SK-N-MC (cell line): ENCODE results near the gene ADAMTS10.
A peak's percentile ranks its signal among the peaks of the same experiment; 100 is the strongest.
"Not testable (repeated sequence)": the region's sequence is repeated elsewhere in the genome, so short reads cannot be mapped to it uniquely, and the experiment has no call there.

ENCODE experiments used
- DNase-seq: peaks from one replicate; pipeline ENCODE4 v3.0.0-alpha.2; 2011; ENCODE audit warnings: low read depth, low spot score
- H3K27ac ChIP-seq: fragments of 200-600 bp; sonication (generic); 2 replicates; pipeline ENCODE4 v1.5.1; 2016; ENCODE audit warnings: mixed run types
- H3K36me3 ChIP-seq: fragments of 200-600 bp; sonication (generic); 2 replicates; pipeline ENCODE4 v1.6.1; 2017; ENCODE audit warnings: antibody characterized with exemption, low read length, mixed read lengths; ENCODE audit not compliant: insufficient read depth
- H3K4me3 ChIP-seq: fragments of 200-600 bp; sonication (generic); 2 replicates; pipeline ENCODE4 v1.5.1; 2016
- H3K9ac ChIP-seq: fragments of 200-600 bp; sonication (generic); 2 replicates; pipeline ENCODE4 v1.8.0; 2017; ENCODE audit warnings: mixed run types, mixed read lengths; ENCODE audit not compliant: insufficient read length
- H3K9me3 ChIP-seq: fragments of 200-600 bp; sonication (generic); 2 replicates; pipeline ENCODE4 v1.6.1; 2017; ENCODE audit warnings: low read depth, mild to moderate bottlenecking, antibody characterized with exemption, low read length, moderate library complexity, mixed read lengths
- EZH2 ChIP-seq: fragments of 200-600 bp; sonication (generic); IDR thresholded peaks from one replicate; pipeline ENCODE4 v1.6.1; 2017; ENCODE audit warnings: antibody characterized with exemption
- FOXP2 ChIP-seq: optimal IDR thresholded peaks from 2 replicates; pipeline ENCODE3; 2011; ENCODE audit warnings: mild to moderate bottlenecking, moderate library complexity; ENCODE audit not compliant: insufficient read depth; ENCODE audit errors: extremely low read length, control extremely low read depth
- POLR2AphosphoS5 ChIP-seq: IDR thresholded peaks from 2 replicates; pipeline ENCODE4 v1.6.1; 2012; ENCODE audit warnings: mild to moderate bottlenecking, low read depth, low read length, borderline replicate concordance

ADAMTS10 gene

DNA sequence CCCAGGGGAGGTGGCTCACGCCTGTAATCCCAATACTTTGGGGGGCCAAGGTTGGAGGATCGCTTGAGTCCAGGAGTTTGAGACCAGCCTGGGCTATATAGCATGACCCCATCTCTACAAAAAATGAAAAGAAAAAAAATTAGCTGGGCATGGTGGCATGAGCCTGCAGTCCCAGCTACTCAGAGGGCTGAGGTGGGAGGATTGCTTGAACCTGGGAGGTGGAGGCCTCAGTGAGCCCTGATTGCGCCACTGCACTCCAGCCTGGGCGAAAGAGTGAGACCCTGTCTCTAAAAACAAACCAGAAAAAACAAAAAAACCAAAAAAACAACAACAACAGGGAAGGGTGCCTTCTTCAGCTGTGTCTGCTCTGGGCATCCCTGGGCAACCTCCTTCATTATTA lies 32.8 kb downstream of the ADAMTS10 start:
- no peak overlapping the region for H3K27ac ChIP-seq
- no peak overlapping the region for H3K4me3 ChIP-seq
- no peaks in the 10 kb centered on the region for H3K36me3 ChIP-seq
- TF ChIP-seq EZH2 (no peak), FOXP2 (no peak), POLR2AphosphoS5 (no peak)
- no peak overlapping the region for H3K9ac ChIP-seq
- no peaks in the 10 kb centered on the region for H3K9me3 ChIP-seq
- no peak for DNase-seq

DNA sequence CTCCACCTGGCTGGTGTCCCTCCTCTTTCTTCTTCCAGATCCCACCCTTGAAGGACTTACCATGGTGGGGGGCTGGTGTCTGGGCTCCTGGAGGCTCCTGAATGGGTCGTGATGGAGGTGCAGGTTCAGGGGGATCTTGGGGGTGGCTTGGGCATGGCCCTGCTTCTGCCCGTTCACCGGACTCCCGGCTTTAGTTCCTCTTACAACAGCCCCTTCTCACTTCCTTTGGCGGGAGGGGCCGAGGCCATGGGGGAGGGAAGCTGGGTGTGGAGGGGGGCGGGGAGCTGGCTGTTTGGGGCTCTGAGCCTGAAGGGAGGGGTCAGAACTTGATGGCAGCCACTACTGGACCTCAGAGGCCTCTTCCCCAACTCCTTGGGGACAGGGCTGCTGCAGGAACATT lies 33.3 kb downstream of the ADAMTS10 start, which contains the start of gene MYO1F:
MYO1F (minus strand) TSS at position 196 of the 400 bp plus-strand sequence; CDS start at position 63, 133 bp downstream.
- Histone ChIP-seq H3K9me3 (no peaks in the 10 kb centered on the region), H3K4me3 (no peak within 1 kb of the TSS), H3K9ac (no peak within 1 kb of the TSS), H3K36me3 (no peaks in the 10 kb centered on the region), H3K27ac (0 out of 2 replicates have a peak within 1 kb of the TSS, but pooled peaks have one; percentile 5)
- DNase-seq: no peak
- TF ChIP-seq FOXP2: no peak
- TF ChIP-seq EZH2: no peak
- no peak for TF ChIP-seq POLR2AphosphoS5

DNA sequence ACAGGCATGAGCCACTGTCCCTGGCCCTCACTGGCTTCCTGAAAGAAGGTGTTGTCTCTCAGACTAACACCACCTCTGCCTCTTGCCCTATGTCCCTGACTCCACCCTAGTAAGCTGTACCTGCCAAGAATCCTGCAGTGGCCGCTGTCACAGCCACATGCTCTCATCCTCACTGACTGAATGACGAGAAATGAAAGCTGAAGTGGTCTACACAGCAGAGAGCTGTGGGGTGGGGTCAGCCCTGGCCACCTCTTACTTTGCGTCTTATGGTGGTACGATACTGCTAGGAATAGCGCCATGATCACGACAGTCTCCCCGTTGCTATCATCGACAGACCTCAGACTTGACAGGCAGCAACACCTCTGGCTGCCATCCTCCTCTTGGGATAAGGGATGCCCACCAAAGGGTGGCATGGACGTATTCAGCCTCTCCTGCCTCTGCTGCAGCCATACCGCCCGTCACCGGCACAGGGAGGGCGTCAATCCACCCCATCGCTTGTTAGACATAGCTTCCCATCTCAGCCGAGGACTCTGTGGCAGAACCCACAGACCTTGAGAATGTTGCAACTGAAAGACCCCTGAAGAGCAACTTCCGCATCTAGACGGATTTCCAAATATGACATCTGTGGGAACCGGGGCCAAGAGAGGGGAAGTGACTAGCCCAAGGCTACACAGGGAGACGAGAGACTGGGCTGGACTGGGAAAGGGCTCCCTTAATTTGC lies 34.1 kb downstream of the ADAMTS10 start:
- DNase-seq: no peak
- H3K9me3 ChIP-seq: no peaks in the 10 kb centered on the region
- H3K27ac ChIP-seq: 0 out of 2 replicates have a peak overlapping the region, but pooled peaks have one; percentile 5
- H3K9ac ChIP-seq: no peak overlapping the region
- H3K36me3 ChIP-seq: no peaks in the 10 kb centered on the region
- TF ChIP-seq EZH2 (no peak), POLR2AphosphoS5 (no peak), FOXP2 (no peak)
- H3K4me3 ChIP-seq: no peak overlapping the region

DNA sequence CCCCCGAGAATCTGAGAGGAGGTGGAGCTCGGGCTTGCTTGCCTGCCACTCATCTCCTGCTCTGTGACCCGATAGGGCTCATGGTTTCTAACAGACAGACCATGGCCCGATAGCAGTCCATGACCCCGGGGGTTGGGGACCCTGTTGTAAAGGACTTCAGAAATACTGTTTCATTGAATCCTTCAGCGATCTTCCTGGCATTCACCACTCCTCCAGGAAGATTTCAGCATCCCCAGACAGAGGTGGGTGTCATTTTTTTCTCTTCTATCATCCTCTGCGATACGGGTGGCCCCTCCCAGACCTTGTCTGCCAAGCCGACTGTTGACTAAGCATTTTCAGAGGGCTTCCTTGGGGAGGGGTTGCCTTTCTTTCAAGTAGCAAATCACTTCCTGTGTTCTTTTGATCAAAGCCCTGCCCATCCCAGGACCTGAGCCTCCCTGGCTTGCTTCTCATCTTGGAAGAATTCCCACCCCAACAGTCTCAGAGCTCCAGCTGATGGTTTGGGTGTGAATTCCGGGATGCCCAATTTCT lies 35.0 kb downstream of the ADAMTS10 start:
- H3K36me3 ChIP-seq: no peaks in the 10 kb centered on the region
- H3K27ac ChIP-seq: no peak overlapping the region
- no peak for DNase-seq
- TF ChIP-seq POLR2AphosphoS5 (no peak), EZH2 (no peak), FOXP2 (no peak)
- no peaks in the 10 kb centered on the region for H3K9me3 ChIP-seq
- H3K9ac ChIP-seq: no peak overlapping the region
- peak overlapping the region; percentile 26; the same call in 1 of the 2 replicates for H3K4me3 ChIP-seq

DNA sequence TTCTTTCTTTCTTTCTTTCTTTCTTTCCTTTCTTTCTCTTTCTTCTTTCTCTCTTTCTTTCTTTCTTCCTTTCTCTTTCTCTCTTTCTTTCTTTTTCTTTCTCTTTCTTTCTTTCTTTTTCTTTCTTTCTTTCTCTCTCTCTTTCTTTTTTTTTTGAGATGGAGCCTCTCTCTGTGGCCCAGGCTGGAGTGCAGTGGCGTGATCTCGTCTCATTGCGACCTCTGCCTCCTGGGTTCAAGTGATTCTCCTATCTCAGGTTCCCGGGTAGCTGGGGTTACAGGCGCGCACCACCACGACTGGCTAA lies 35.9 kb downstream of the ADAMTS10 start:
- not testable (repeated sequence) for H3K27ac ChIP-seq, H3K4me3 ChIP-seq, H3K9ac ChIP-seq, DNase-seq, H3K36me3 ChIP-seq, H3K9me3 ChIP-seq

- no peak for DNase-seq
- Histone ChIP-seq H3K9ac (no peak overlapping the region), H3K27ac (no peak overlapping the region), H3K36me3 (no peaks in the 10 kb centered on the region), H3K4me3 (no peak overlapping the region), H3K9me3 (no peaks in the 10 kb centered on the region)
- TF ChIP-seq POLR2AphosphoS5 (no peak), EZH2 (no peak), FOXP2 (no peak)
Measured at GRCh38 chr19:8573316-8573715, 37.2 kb downstream of the ADAMTS10 start.

DNA sequence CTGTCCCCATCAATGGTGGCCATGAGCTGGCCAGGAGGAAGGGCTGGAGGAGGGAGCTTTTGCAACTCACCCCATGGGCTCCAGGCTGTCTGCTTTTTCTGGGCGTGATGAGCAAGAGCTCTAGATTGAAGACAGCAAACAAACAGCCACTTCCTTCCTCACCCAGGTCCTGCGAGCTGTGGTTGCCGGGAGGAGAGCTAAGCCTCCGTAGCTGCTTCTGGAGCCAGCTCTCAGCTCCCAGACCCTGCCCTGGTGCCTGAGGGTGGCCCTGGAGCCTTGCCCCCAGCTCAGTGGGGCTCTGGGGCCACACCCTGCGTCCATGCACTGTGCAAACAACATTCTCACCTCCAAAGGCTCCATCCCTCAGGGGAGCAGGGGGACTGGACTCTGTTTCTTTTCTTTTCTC lies 39.5 kb downstream of the ADAMTS10 start:
- no peak overlapping the region for H3K9ac ChIP-seq
- H3K9me3 ChIP-seq: no peaks in the 10 kb centered on the region
- TF ChIP-seq EZH2: no peak
- TF ChIP-seq POLR2AphosphoS5: no peak
- no peak for TF ChIP-seq FOXP2
- no peak for DNase-seq
- no peak overlapping the region for H3K4me3 ChIP-seq
- H3K36me3 ChIP-seq: no peaks in the 10 kb centered on the region
- no peak overlapping the region for H3K27ac ChIP-seq

DNA sequence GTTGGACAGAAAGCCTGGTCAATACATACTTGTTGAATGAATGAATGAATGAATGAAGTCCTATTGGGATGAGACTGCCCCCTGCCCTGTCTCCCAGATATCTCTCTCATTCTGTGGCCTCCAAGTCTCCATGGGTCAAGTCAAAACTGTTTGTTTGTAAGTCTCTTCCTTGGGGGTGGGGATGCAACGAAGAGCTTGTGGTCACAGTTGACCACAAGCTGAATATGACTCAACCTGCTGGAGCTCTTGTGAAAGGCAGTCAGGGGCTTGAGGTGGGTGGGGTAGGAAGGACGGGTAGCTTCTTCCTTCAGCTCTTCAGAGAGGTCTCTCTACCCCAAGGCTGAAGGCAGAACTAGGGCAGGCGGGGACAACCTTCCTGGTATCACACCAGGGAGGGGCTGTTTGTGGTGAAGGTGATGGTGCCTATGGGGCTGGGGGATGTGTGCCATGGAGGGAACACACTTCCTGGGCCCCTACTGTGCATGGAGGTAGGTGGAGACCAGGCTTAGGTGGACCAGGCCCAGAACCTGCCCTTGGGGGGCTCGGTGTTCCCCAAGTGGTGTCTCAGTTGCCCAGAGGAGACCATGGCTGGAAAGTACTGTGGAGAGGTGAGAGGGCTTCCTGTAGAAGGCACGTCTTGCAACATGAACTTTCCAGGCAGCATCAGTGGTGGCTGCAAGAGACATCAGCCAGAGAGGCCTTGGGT lies 41.3 kb downstream of the ADAMTS10 start:
- H3K4me3 ChIP-seq: no peak overlapping the region

More for the DNA sequence above, 41.3 kb downstream of the ADAMTS10 start:
- H3K9me3 ChIP-seq: no peaks in the 10 kb centered on the region
- H3K9ac ChIP-seq: no peak overlapping the region
- no peak for DNase-seq
- no peak overlapping the region for H3K27ac ChIP-seq
- no peaks in the 10 kb centered on the region for H3K36me3 ChIP-seq
- TF ChIP-seq POLR2AphosphoS5: no peak
